ENCODE results near the gene IL4R. TPM values are rescaled to one million over a fixed set of nuclear protein-coding genes. Genes with fewer than 3 reads are reported as not detected.
A peak's percentile ranks its signal among the peaks of the same experiment; 100 is the strongest.

IL4R gene
- total RNA-seq, 4 donors from 2014 or later, result 32.2 to 104 (median 71.9) TPM

DNA sequence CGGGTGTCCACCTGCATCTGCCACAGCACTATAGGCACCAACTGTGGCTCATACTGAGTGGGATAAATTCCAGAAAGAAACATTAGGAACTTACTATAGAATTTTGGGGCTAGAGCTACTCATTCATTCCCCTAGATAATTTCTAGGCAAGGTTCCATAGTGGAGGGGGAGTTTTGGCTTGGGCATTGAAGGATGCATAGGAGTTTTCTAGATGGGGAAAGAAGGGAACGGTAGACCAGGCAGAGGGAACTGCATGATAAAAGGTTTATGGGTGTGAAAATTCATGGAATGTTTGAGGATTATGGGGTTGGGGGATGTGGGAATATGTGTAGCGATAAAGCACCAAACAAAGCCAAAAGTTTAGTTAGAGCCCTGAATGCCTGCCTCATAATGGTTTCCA is 35.5 kb downstream of the IL4R start:
- no peak overlapping the region for H3K4me3 ChIP-seq
- peaks cover 0 to 99% (median 0%) of the 10 kb centered on the region in 3 donors for H3K36me3 ChIP-seq
- H3K9me3 ChIP-seq, result no peaks in the 10 kb centered on the region
- no peak for TF ChIP-seq POLR2A (IDR thresholded peaks at IDR 0.05)
- no peak for DNase-seq
- no peaks in the 10 kb centered on the region for H3K27me3 ChIP-seq
- no peaks in the 10 kb centered on the region for H3K4me1 ChIP-seq
- H3K27ac ChIP-seq, result no peak overlapping the region

DNA sequence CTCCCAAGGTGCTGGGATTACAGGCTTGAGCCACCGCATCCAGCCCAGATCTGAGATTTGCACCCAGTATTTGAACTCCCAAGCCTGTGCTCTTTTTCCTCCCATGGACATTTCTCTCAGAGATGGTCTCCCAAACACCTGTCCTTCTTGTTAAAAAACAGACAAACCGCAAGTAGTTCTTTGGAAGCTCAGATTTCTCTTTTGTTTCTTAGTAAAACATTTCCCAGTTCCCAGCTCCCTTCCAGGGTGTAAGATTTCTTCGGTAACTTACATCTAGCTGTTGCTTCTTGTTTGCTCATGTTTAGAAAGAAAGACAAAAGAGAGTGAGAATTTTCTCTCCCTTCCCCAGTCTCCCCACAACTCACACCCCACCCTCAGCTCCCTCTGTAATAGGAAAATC is 36.2 kb downstream of the IL4R start:
- H3K4me3 ChIP-seq, result no peak overlapping the region
- no peaks in the 10 kb centered on the region for H3K9me3 ChIP-seq
- H3K27me3 ChIP-seq, result no peaks in the 10 kb centered on the region
- DNase-seq, result no peak
- peaks cover 0 to 99% (median 0%) of the 10 kb centered on the region in 3 donors for H3K36me3 ChIP-seq
- no peak overlapping the region for H3K27ac ChIP-seq
- TF ChIP-seq, protein P1, sequence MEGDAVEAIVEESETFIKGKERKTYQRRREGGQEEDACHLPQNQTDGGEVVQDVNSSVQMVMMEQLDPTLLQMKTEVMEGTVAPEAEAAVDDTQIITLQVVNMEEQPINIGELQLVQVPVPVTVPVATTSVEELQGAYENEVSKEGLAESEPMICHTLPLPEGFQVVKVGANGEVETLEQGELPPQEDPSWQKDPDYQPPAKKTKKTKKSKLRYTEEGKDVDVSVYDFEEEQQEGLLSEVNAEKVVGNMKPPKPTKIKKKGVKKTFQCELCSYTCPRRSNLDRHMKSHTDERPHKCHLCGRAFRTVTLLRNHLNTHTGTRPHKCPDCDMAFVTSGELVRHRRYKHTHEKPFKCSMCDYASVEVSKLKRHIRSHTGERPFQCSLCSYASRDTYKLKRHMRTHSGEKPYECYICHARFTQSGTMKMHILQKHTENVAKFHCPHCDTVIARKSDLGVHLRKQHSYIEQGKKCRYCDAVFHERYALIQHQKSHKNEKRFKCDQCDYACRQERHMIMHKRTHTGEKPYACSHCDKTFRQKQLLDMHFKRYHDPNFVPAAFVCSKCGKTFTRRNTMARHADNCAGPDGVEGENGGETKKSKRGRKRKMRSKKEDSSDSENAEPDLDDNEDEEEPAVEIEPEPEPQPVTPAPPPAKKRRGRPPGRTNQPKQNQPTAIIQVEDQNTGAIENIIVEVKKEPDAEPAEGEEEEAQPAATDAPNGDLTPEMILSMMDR (IDR thresholded peaks at IDR 0.05), result no peak
- no peak for TF ChIP-seq POLR2A (IDR thresholded peaks at IDR 0.05)
- no peaks in the 10 kb centered on the region for H3K4me1 ChIP-seq

DNA sequence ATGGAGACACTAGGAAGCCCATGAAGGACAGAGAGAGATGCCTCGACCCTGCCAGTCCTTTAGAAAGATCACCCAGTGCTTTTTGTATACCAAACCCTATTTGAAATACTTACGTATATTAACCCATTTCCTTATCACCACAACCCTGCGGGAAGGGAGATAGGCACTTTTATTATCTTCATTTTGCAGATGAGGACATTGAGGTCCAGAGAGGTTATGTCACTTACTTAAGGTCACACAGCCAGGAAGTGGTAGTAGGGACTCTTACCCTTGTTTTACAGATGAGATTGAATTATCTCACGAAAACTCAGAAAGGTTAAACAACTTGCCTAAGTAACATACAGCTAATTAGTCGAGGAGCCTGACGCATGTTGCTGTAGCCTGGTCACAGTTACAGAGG is 38.2 kb downstream of the IL4R start:
- TF ChIP-seq POLR2A (IDR thresholded peaks at IDR 0.05), result no peak
- TF ChIP-seq, protein P1 (IDR thresholded peaks at IDR 0.05), result no peak
- H3K36me3 ChIP-seq, result peaks cover 0 to 99% (median 0%) of the 10 kb centered on the region in 3 donors
- H3K4me1 ChIP-seq, result no peaks in the 10 kb centered on the region
- H3K9me3 ChIP-seq, result no peaks in the 10 kb centered on the region
- H3K27me3 ChIP-seq, result no peaks in the 10 kb centered on the region
- H3K4me3 ChIP-seq, result no peak overlapping the region
- no peak overlapping the region for H3K27ac ChIP-seq
- DNase-seq, result no peak

DNA sequence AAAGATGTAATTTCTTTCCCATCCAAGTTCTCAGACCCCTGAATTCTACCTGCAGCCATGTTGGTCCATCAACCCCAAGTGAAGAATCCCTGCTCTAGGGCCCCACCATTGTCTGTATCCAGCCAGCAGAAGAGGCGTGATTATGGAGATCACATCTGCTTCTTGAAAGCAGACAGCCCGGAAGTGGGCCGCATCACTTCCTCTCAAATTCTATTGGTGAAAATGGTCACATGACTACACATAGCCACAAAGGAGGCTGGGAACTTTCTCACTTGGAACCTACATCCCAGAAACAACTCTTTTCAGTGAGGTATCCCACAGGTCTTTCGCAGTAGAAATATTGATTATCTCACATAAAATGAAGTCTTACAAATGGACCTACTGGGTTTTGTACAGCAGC is 40.1 kb downstream of the IL4R start:
- no peaks in the 10 kb centered on the region for H3K9me3 ChIP-seq
- no peaks in the 10 kb centered on the region for H3K4me1 ChIP-seq
- H3K36me3 ChIP-seq, result peaks cover 0 to 98% (median 0%) of the 10 kb centered on the region in 3 donors
- TF ChIP-seq POLR2A (IDR thresholded peaks at IDR 0.05), result no peak
- TF ChIP-seq, protein P1 (IDR thresholded peaks at IDR 0.05), result no peak
- no peak overlapping the region for H3K4me3 ChIP-seq
- no peaks in the 10 kb centered on the region for H3K27me3 ChIP-seq
- DNase-seq, result no peak
- no peak overlapping the region for H3K27ac ChIP-seq

DNA sequence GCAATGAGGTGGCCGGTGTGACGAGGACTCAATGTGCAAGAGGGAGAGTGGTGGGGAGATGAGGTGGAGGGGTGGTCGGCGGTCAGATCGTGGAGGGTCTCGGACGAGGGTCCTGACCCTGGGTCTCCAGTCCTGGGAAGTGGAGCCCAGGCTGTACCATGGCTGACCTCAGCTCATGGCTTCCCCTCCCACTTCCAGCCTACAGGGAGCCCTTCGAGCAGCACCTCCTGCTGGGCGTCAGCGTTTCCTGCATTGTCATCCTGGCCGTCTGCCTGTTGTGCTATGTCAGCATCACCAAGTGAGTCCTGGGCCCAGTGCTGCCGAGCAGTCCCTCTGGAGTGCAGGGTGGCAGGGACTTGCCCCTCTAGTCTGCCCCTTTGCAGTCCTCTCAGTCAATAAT is 41.8 kb downstream of the IL4R start:
- H3K4me1 ChIP-seq, result no peaks in the 10 kb centered on the region
- H3K9me3 ChIP-seq, result no peaks in the 10 kb centered on the region
- H3K36me3 ChIP-seq, result peaks cover 0 to 97% (median 0%) of the 10 kb centered on the region in 3 donors
- no peaks in the 10 kb centered on the region for H3K27me3 ChIP-seq
- peak in 1 of 3 donors; percentile 62 for DNase-seq
- no peak overlapping the region for H3K27ac ChIP-seq
- TF ChIP-seq, protein P1 (IDR thresholded peaks at IDR 0.05), result peak in 4 of 6 experiments; percentile 17 to 36 (median 30)
- no peak for TF ChIP-seq POLR2A (IDR thresholded peaks at IDR 0.05)
- H3K4me3 ChIP-seq, result no peak overlapping the region

DNA sequence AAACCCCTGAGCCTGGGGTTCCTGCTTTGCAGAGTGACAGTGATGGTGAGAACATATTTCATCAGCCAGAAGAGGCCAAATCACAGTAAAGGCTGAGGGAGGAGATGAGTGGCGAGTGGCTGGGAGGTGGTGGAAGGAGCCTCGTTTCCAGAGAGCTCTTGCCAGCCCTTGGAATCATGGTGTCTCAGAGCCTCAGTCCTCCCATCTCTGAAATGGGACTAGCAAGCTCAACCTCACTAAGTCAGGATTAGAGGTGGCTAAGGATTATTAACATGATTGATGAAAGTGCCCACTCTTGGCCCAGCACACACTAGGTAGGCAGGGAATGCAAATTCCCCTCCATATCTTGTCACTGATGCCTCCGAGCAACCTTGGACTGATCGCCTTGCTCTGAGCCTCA is 43.0 kb downstream of the IL4R start:
- Histone ChIP-seq H3K4me1 (no peaks in the 10 kb centered on the region), H3K9me3 (no peaks in the 10 kb centered on the region), H3K27me3 (no peaks in the 10 kb centered on the region), H3K27ac (no peak overlapping the region), H3K36me3 (peaks cover 0 to 95% (median 0%) of the 10 kb centered on the region in 3 donors), H3K4me3 (no peak overlapping the region)
- TF ChIP-seq, protein P1 (IDR thresholded peaks at IDR 0.05), result no peak
- no peak for TF ChIP-seq POLR2A (IDR thresholded peaks at IDR 0.05)
- DNase-seq, result no peak

Measured in Peyer's patch (tissue), 4 donors.